HepG2 (cell line): ENCODE results near the gene CDS1. TPM values are rescaled to one million over a fixed set of nuclear protein-coding genes. Genes with fewer than 3 reads are reported as not detected.

Experiments
- ATAC-seq: fragments of 200-7000 bp; cut with Tn5 transposase; 3 replicates; pipeline ENCODE4 v1.9.1; 2020; ENCODE audit warnings: mild to moderate bottlenecking, moderate library complexity
- BruUV-seq: library from RNA; stranded (reverse); fragments of 400-500 nt; replicated peaks from 2 replicates; lab custom pipeline; 2021; lab: Mats Ljungman, UMichigan
- CTCF ChIA-PET: fragments of 300-600 bp; formaldehyde crosslinking; extraction: SDS; loops from one replicate; lab custom pipeline; 2021; ENCODE audit warnings: low total read pairs, inconsistent platforms, low intra/inter-chr PET ratio; lab: Yijun Ruan, JAX
- POLR2A ChIA-PET: fragments of 350-600 bp; sonication (Branson Sonifier 250); formaldehyde crosslinking; loops from one replicate; lab custom pipeline; 2020; ENCODE audit warnings: antibody characterized with exemption, inconsistent platforms; lab: Yijun Ruan, JAX
- DNase-seq: peaks from one replicate; pipeline ENCODE4 v3.0.0-alpha.2; 2015; ENCODE audit warnings: low spot score
- FAIRE-seq: peaks from 3 replicates; lab custom pipeline; 2011; peaks lifted over from hg19 to GRCh38; lab: Jason Lieb, UNC
- H2AFZ ChIP-seq: one replicate; pipeline ENCODE4 v1.6.1; 2011; ENCODE audit warnings: low read length, inconsistent platforms
- H3K27ac ChIP-seq: fragments of 300-600 bp; 3 replicates; pipeline ENCODE4 v1.8.0; 2011; ENCODE audit warnings: mixed run types, mild to moderate bottlenecking, mixed read lengths, low read length, inconsistent platforms; ENCODE audit not compliant: insufficient read depth; ENCODE audit errors: extremely low read length
- H3K27me3 ChIP-seq, 2 experiments: fragments of 200-600 bp in 1 of 2; 2 replicates in 1 of 2; 3 replicates in 1 of 2; pipeline versions ENCODE4 v1.6.0 to v1.8.0; 2011; ENCODE audit warnings: low read length in 2 of 2, mild to moderate bottlenecking in 2 of 2, moderate library complexity in 2 of 2, inconsistent platforms in 1 of 2; ENCODE audit not compliant: insufficient read depth in 2 of 2, control insufficient read depth in 1 of 2
- H3K36me3 ChIP-seq, 2 experiments: fragments of 200-600 bp in 1 of 2; replicated peaks in 1 of 2; 2 replicates in 1 of 2; 3 replicates in 1 of 2; pipeline versions ENCODE4 v1.5.1 to v1.8.0; 2011; ENCODE audit warnings: low read length in 2 of 2, inconsistent platforms in 1 of 2; ENCODE audit not compliant: insufficient read depth in 2 of 2, control insufficient read depth in 1 of 2
- H3K4me1 ChIP-seq: 2 replicates; pipeline ENCODE4 v1.5.1; 2012; ENCODE audit warnings: low read length, inconsistent platforms; ENCODE audit not compliant: insufficient read depth
- H3K4me2 ChIP-seq: 2 replicates; pipeline ENCODE4 v1.6.0; 2011; ENCODE audit warnings: low read depth, low read length, inconsistent platforms
- H3K4me3 ChIP-seq, 3 experiments: fragments of 200-600 bp in 1 of 3; sonication (generic), shearing (Covaris generic) in 1 of 3; replicated peaks in 1 of 3; 2 replicates each; pipeline ENCODE4 v1.5.1; 2011 to 2016; ENCODE audit warnings: low read length in 3 of 3, inconsistent platforms in 2 of 3, low read depth in 2 of 3, mild to moderate bottlenecking in 2 of 3, control low read depth in 1 of 3, mixed read lengths in 1 of 3; ENCODE audit not compliant: insufficient read depth in 1 of 3
- H3K79me2 ChIP-seq: one replicate; pipeline ENCODE4 v1.6.1; 2011; ENCODE audit warnings: low read length, inconsistent platforms; ENCODE audit not compliant: insufficient read depth
- H3K9ac ChIP-seq: 2 replicates; pipeline ENCODE4 v1.6.0; 2011; ENCODE audit warnings: mild to moderate bottlenecking, low read depth, low read length, inconsistent platforms; ENCODE audit not compliant: insufficient read depth
- H3K9me3 ChIP-seq: 2 replicates; pipeline ENCODE4 v1.5.1; 2012; ENCODE audit warnings: mild to moderate bottlenecking, low read length
- H4K20me1 ChIP-seq: 2 replicates; pipeline ENCODE4 v1.6.0; 2011; ENCODE audit warnings: inconsistent platforms, mild to moderate bottlenecking, low read length, moderate library complexity; ENCODE audit not compliant: insufficient read depth
- FOXJ3 ChIP-seq: sonication (generic); formaldehyde crosslinking; IDR thresholded peaks from 2 replicates; pipeline ENCODE4 v1.4.0; 2020; ENCODE audit warnings: missing genetic modification reagents, mild to moderate bottlenecking, borderline replicate concordance
- LCORL ChIP-seq, 2 experiments: fragments of 450-650 bp in 1 of 2; sonication (generic) in 1 of 2; formaldehyde crosslinking in 1 of 2; IDR thresholded peaks; 2 replicates each; pipeline versions ENCODE4 v1.5.0 to v1.6.1; 2017 to 2020; ENCODE audit warnings: antibody characterized with exemption in 1 of 2, missing genetic modification reagents in 1 of 2
- MNT ChIP-seq: fragments of 450-650 bp; IDR thresholded peaks from 2 replicates; pipeline ENCODE4 v1.6.1; 2016
- ZNF235 ChIP-seq: sonication (generic); formaldehyde crosslinking; IDR thresholded peaks from 2 replicates; pipeline ENCODE4 v1.8.1; 2023; ENCODE audit warnings: mild to moderate bottlenecking, missing genetic modification reagents, borderline replicate concordance
- WGBS: methylation state at CpG from one replicate; pipeline ENCODE4 v1.1.6; 2017; ENCODE audit warnings: low lambda C conversion rate; 5-methylcytosine and 5-hydroxymethylcytosine counted together
- in situ Hi-C: cut with HindIII; loops from 2 replicates; pipeline ENCODE4 v1.10.0; 2017; ENCODE audit warnings: low pct_unique_long_range_greater_than_20kb; ENCODE audit not compliant: extremely low pct_ligation_motif_present
- intact Hi-C: fragments of 100-400 bp; cut with micrococcal nuclease; formaldehyde crosslinking; loops from one replicate; pipeline ENCODE4 v1.10.0; 2022; ENCODE audit not compliant: unreplicated experiment
- polyA plus RNA-seq, 8 experiments: library from polyadenylated mRNA; depleted of rRNA in 3 of 8; stranded (reverse) in 7 of 8; unstranded in 1 of 8; fragments of >200 nt; fragmentation: Illumina TruSeq in 4 of 8; extraction: Trizol in 4 of 8; gene quantifications; 2 replicates each; pipeline versions ENCODE4 v1.2.1 to v1.2.3, GENCODE V29; 2011 to 2016; ENCODE audit warnings: low read depth in 4 of 8, missing spikeins in 1 of 8, mixed read lengths in 1 of 8; ENCODE audit not compliant: insufficient read depth in 1 of 8
- total RNA-seq, 5 experiments: library from RNA; depleted of rRNA; stranded (reverse); fragments of >200 nt; fragmentation: Illumina TruSeq; extraction: Trizol; gene quantifications; 2 replicates each; pipeline ENCODE4 v1.2.3, GENCODE V29; 2016; ENCODE audit warnings: low read depth in 1 of 5

Gene CDS1
- total and polyA plus RNA-seq, 2 of the 13 experiments (the other 11 are each of a cell fraction or from before 2014, with no cell fraction given) = 2.1 to 3.2 TPM

DNA sequence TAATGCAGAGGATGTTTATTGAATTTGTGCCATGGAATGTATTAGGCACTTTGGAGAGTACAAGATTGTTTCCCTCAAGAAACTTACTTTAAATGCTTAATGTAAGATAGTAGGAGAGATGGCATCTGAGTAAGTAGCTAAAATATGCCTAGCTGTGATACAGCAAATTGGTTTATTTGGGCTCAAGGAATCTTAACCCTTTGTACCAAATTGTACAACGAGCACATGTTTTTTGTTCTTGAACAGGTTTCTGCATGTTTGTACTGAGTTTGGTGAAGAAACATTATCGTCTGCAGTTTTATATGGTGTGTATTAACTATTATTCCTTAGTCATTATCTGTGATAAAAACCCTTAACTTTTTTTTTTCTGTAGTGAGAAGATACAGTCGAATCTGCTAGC, 48.6 kb downstream of the CDS1 start:
- FAIRE-seq = no peak
- Histone ChIP-seq H3K4me2 (no peak overlapping the region), H3K9ac (no peak overlapping the region), H3K27ac (no peak overlapping the region), H2AFZ (no peak overlapping the region), H3K79me2 (no peaks in the 10 kb centered on the region), H3K4me1 (no peaks in the 10 kb centered on the region), H3K27me3 (no peaks in the 10 kb centered on the region), H3K36me3 (no peaks in the 10 kb centered on the region), H3K4me3 (no peak overlapping the region), H4K20me1 (no peaks in the 10 kb centered on the region), H3K9me3 (no peaks in the 10 kb centered on the region)
- BruUV-seq = no TSS peak
- ChIA-PET POLR2A (no interaction called here), CTCF (no interaction called here)
- no peak for DNase-seq
- 79% methylated on average over 3 of the region's 3 CpGs for WGBS
- TF ChIP-seq MNT = peak; percentile 17; the same call in 1 of the 2 replicates
- no peak for TF ChIP-seq ZNF235 (CRISPR knock-in tag)
- in situ Hi-C loops (no loop called here), intact Hi-C loops (no loop called here)
- no peak for ATAC-seq

DNA sequence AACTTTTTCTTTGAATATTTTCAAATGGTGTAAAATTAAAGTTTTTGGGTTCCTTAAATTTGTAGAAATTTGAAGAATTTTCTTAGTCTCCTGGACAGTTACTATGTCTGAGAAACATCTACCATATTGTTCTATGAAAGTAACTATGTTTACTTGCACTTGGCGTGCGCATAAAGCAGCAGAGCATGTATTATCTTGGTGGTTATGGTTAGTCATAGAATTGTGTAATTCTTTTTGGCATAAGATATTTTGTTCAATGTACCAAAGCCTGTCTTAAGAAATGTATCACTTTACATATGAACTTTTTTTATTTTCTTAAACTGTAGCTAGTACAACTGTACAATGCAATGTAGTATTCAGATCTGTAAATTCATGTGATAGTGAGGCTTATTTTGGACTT, 49.2 kb downstream of the CDS1 start:
- H3K4me1 ChIP-seq = no peaks in the 10 kb centered on the region
- no peak overlapping the region for H3K9ac ChIP-seq
- no peaks in the 10 kb centered on the region for H3K27me3 ChIP-seq
- in situ Hi-C loops = no loop called here
- no peak overlapping the region for H3K4me2 ChIP-seq
- no TSS peak for BruUV-seq
- H4K20me1 ChIP-seq = no peaks in the 10 kb centered on the region
- POLR2A ChIA-PET = no interaction called here
- H3K4me3 ChIP-seq = no peak overlapping the region
- H3K27ac ChIP-seq = no peak overlapping the region
- no peak for ATAC-seq
- 100% methylated on average over 2 of the region's 2 CpGs for WGBS
- H2AFZ ChIP-seq = no peak overlapping the region
- no peak for DNase-seq
- H3K9me3 ChIP-seq = no peaks in the 10 kb centered on the region
- H3K36me3 ChIP-seq = no peaks in the 10 kb centered on the region
- CTCF ChIA-PET = no interaction called here
- intact Hi-C loops = no loop called here
- no peak for FAIRE-seq
- no peaks in the 10 kb centered on the region for H3K79me2 ChIP-seq
- no peak for TF ChIP-seq FOXJ3 (CRISPR knock-in tag)
- no peak for TF ChIP-seq LCORL (IDR thresholded peaks at IDR 0.05)
- no peak for TF ChIP-seq LCORL (CRISPR knock-in tag; IDR thresholded peaks at IDR 0.05)
